ENCODE results near the gene GNG8. TPM values are rescaled to one million over a fixed set of nuclear protein-coding genes. Genes with fewer than 3 reads are reported as not detected.

GNG8 gene
- polyA plus RNA-seq, 1 of the 3 experiments (the other 2 are of a cell fraction): not detected

GRCh38 chr19:46629546-46630025 lies 6.4 kb downstream of the GNG8 start:
- peak; percentile 87 for DNase-seq
- H3K4me1 ChIP-seq (ENCODE audit: control insufficient read depth in 1 of 2, insufficient read depth in 2 of 2, low read depth in 1 of 2, low read length in 1 of 2): peaks cover 28 to 75% of the 10 kb centered on the region in 2 experiments
- H3K27ac ChIP-seq (ENCODE audit: low read depth in 2 of 2, low read length in 1 of 2): peak overlapping the region in 1 of 2 experiments; percentile 96; a peak in 3 of 4 replicates
- peaks cover 10% of the 10 kb centered on the region for H3F3A ChIP-seq (replicated peaks; ENCODE audit: insufficient read depth)
- no peak overlapping the region for H3K4me3 ChIP-seq (ENCODE audit: low read depth in 2 of 2, low read length in 1 of 2)
- WGBS (ENCODE audit: low lambda C conversion rate): 85% methylated on average over 9 of the region's 15 CpGs
- H3K9me3 ChIP-seq: no peaks in the 10 kb centered on the region
- H3K9me2 ChIP-seq: no peaks in the 10 kb centered on the region
- POLR2A ChIA-PET: interaction anchor here (0.7 to 9.6 kb wide), 7 partner anchors 8 to 55 kb away, joined by 3 to 100 read pairs (median 10); partner anchors contain the start of gene DACT3
- H3K27me3 ChIP-seq (ENCODE audit: insufficient read depth): no peaks in the 10 kb centered on the region
- H3K36me3 ChIP-seq (replicated peaks in 1 of 2; ENCODE audit: control insufficient read depth in 1 of 2, insufficient read depth in 2 of 2, low read length in 1 of 2): no peaks in the 10 kb centered on the region
- no peak overlapping the region for H3K9ac ChIP-seq
- H2AFZ ChIP-seq (ENCODE audit: low read depth): no peak overlapping the region
- H3K4me2 ChIP-seq: no peak overlapping the region
- CTCF ChIA-PET: interaction anchor here (6.2 to 8.3 kb wide), 2 partner anchors 32 to 33 kb away, joined by 52 to 106 read pairs; partner anchors contain the start of gene DACT3
- H4K20me1 ChIP-seq (ENCODE audit: insufficient read depth): no peaks in the 10 kb centered on the region
- no peaks in the 10 kb centered on the region for H3K79me2 ChIP-seq (ENCODE audit: insufficient read depth)
- TF ChIP-seq ZBTB33 (IDR thresholded peaks at IDR 0.05; ENCODE audit: borderline replicate concordance, low read depth) (no peak), POLR2AphosphoS5 (IDR thresholded peaks at IDR 0.05; ENCODE audit: low read depth, low read length) (no peak), YY1 (IDR thresholded peaks at IDR 0.05; ENCODE audit: low read depth) (no peak), RCOR1 (IDR thresholded peaks at IDR 0.05; ENCODE audit: low read length) (peak; percentile 70; the same call in 1 of the 2 replicates), TCF12 (IDR thresholded peaks at IDR 0.05) (peak; percentile 67), USF1 (IDR thresholded peaks at IDR 0.05; ENCODE audit: borderline replicate concordance, low read depth) (no peak), FOXM1 (IDR thresholded peaks at IDR 0.05; ENCODE audit: low read depth) (no peak), RFX5 (IDR thresholded peaks at IDR 0.05; ENCODE audit: low read length) (no peak), ELF1 (IDR thresholded peaks at IDR 0.05) (no peak), REST (IDR thresholded peaks at IDR 0.05; ENCODE audit: low read depth, low read length) (no peak), MXI1 (IDR thresholded peaks at IDR 0.05; ENCODE audit: low read depth, low read length) (peak; percentile 84), CTCF (IDR thresholded peaks at IDR 0.05) (no peak), NFIC (IDR thresholded peaks at IDR 0.05; ENCODE audit: borderline replicate concordance) (no peak), NRF1 (IDR thresholded peaks at IDR 0.05; ENCODE audit: low read depth, low read length) (no peak), SMC3 (IDR thresholded peaks at IDR 0.05; ENCODE audit: low read depth, low read length) (no peak), TAF1 (IDR thresholded peaks at IDR 0.05; ENCODE audit: borderline replicate concordance, low read depth, low read length) (no peak), SIN3A (IDR thresholded peaks at IDR 0.05; ENCODE audit: borderline replicate concordance, low read depth, low read length) (no peak), MAX (IDR thresholded peaks at IDR 0.05; ENCODE audit: low read depth) (no peak), EP300 (IDR thresholded peaks at IDR 0.05; ENCODE audit: borderline replicate concordance in 1 of 2, low read depth in 1 of 2, low read length in 1 of 2) (peak in 1 of 2 experiments; percentile 98; a peak in 2 of 4 replicates), TEAD4 (IDR thresholded peaks at IDR 0.05; ENCODE audit: borderline replicate concordance, insufficient read depth) (no peak), GATA2 (CRISPR knock-in tag; IDR thresholded peaks at IDR 0.05) (peak; percentile 97), IRF3 (IDR thresholded peaks at IDR 0.05; ENCODE audit: low read depth, low read length) (no peak), CHD2 (IDR thresholded peaks at IDR 0.05; ENCODE audit: low read length, partially characterized antibody) (peak; percentile 90), FOSL2 (IDR thresholded peaks at IDR 0.05; ENCODE audit: borderline replicate concordance, low read depth) (no peak), RXRA (IDR thresholded peaks at IDR 0.05; ENCODE audit: borderline replicate concordance, low read depth) (no peak)
